Measurements from ENCODE around the gene COL4A4.

Gene COL4A4

GRCh38 chr2:227030789-227031188 lies 133.2 kb downstream of the COL4A4 start:
- TF ChIP-seq, protein P1, sequence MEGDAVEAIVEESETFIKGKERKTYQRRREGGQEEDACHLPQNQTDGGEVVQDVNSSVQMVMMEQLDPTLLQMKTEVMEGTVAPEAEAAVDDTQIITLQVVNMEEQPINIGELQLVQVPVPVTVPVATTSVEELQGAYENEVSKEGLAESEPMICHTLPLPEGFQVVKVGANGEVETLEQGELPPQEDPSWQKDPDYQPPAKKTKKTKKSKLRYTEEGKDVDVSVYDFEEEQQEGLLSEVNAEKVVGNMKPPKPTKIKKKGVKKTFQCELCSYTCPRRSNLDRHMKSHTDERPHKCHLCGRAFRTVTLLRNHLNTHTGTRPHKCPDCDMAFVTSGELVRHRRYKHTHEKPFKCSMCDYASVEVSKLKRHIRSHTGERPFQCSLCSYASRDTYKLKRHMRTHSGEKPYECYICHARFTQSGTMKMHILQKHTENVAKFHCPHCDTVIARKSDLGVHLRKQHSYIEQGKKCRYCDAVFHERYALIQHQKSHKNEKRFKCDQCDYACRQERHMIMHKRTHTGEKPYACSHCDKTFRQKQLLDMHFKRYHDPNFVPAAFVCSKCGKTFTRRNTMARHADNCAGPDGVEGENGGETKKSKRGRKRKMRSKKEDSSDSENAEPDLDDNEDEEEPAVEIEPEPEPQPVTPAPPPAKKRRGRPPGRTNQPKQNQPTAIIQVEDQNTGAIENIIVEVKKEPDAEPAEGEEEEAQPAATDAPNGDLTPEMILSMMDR (conservative IDR thresholded peaks at IDR 0.05): no peak
- H3K27ac ChIP-seq: no peak overlapping the region

DNA sequence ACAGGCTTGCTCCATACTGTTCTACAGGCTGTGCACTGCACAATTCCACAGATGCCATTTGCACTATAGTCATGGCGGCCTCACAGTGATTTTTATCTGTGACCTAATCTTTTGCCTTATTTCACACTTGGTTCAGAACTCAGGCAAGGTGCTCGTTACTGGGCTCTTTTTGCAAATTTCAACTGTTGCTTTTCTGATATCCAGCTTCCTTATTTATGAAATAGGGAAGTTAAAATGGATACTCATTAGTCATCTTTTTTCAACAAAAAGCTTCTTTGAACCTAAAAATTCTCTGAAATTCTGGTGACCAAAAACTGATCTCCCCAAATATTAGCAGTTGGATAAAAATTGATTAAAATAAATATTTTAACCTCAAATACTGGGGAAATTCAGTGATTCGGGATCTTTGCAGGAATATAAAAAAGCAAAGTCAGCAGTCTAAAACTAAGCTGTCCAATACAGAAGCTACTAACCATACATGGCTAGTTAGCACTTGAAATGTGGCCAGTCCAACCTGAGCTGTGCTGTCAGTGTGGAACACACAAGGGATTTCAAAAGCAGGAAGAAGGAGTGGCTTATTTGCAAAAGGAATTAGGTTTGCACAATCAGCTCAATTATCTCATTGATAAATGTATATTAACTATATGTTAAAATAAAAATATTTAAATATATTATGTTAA lies 134.4 kb downstream of the COL4A4 start:
- H3K27ac ChIP-seq: no peak overlapping the region

DNA sequence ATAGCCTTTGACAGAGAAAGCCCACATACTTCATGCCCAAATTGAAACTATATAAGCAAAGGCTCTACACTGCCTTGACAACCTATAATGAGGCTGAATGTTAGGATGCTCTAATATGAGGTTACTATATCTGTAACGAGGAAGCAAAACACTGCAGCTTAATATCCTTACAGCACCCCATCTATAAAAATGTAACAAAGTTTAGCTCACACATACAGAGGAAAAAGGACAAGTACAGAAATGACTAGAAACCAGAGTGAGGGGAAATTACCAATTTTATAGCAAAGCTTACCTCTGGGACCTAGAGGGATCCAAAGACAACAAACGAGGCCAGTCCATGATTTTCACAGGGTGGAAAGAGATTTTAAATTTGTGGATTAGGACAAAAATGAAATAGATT lies 138.5 kb downstream of the COL4A4 start:
- H3K27ac ChIP-seq: no peak overlapping the region
- TF ChIP-seq, protein P1 (conservative IDR thresholded peaks at IDR 0.05): no peak

More for the DNA sequence above, 134.4 kb downstream of the COL4A4 start:
- TF ChIP-seq, protein P1 (conservative IDR thresholded peaks at IDR 0.05): no peak

DNA sequence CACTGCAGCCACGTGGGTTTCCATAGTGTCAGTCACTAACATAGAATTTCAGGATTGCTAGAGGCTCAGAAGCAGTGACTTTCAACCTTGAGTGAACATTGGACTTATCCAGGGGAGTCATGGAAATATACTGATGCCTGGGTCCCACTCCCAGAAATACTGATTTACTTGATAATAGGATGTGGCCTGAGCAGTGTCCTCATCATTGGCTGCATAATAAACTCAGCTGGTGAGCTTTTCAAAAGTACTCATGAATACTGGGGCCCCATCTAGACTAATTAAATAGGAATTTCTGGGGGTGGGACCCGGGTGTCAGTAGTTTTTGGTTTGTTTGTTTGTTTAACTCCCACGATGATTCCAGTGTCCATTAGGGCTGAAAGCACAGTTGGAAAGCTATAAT lies 141.4 kb downstream of the COL4A4 start:
- TF ChIP-seq, protein P1 (conservative IDR thresholded peaks at IDR 0.05): no peak
- no peak overlapping the region for H3K27ac ChIP-seq

DNA sequence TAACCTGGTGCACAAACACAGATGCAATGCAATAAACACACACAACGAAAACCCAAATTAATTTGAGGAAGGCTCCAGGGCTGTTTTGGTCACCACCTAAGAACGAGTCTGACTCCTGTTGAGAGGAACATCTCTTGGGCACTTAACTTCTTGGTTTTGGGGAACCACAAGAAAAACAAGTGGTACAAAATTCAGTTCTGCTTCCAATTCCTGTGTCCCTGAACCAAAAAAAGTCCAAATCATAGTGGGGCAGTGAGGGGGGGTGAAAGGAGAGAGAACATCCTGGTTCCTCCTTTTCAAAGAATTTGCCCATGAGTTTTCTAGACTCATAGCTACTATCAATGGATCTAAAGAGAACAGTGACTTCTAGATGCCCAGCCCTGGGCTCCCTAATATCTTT lies 143.6 kb downstream of the COL4A4 start:
- TF ChIP-seq, protein P1 (conservative IDR thresholded peaks at IDR 0.05): no peak
- no peak overlapping the region for H3K27ac ChIP-seq

DNA sequence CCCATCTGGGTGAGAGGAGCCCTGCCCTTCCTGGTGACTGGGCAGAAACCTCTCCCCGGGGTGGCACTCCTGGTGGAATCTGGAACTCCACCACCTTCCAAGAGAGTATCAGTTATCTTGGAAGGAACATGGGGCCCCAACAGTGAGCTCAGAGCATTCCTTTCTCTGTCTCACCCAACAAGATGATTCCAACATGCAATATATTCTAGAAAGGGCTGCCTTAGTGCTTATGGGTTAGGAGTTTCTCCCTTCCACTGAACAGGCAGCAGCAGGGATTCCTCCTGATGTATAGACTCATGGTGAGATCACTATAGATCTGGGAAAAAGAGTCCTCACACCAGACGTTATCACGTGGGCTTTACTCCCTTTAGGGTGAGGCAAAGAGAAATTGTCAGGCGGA lies 147.1 kb downstream of the COL4A4 start:
- no peak overlapping the region for H3K27ac ChIP-seq
- TF ChIP-seq, protein P1 (conservative IDR thresholded peaks at IDR 0.05): no peak

GRCh38 chr2:227013881-227014280 lies 150.1 kb downstream of the COL4A4 start:
- H3K27ac ChIP-seq: no peak overlapping the region
- TF ChIP-seq, protein P1 (conservative IDR thresholded peaks at IDR 0.05): no peak

All from VCaP (cell line).